SU-DHL-6 (cell line): ENCODE measurements around the gene CPB1.

Experiments
- EZH2phosphoT487 ChIP-seq: fragments of 200-600 bp; sonication (generic), shearing (Covaris generic); conservative IDR thresholded peaks from 2 replicates; pipeline ENCODE4 v1.6.1; 2018; ENCODE audit warnings: mild to moderate bottlenecking, antibody characterized with exemption, low read length, moderate library complexity, mixed read lengths
- TF ChIP-seq, protein P1 (sequence below): fragments of 200-600 bp; sonication (generic); IDR thresholded peaks from one replicate; pipeline ENCODE4 v1.5.1; 2017; ENCODE audit warnings: antibody characterized with exemption, mild to moderate bottlenecking, low read length, moderate library complexity; ENCODE audit not compliant: insufficient read depth, poor library complexity, severe bottlenecking

- TF ChIP-seq, protein P1, sequence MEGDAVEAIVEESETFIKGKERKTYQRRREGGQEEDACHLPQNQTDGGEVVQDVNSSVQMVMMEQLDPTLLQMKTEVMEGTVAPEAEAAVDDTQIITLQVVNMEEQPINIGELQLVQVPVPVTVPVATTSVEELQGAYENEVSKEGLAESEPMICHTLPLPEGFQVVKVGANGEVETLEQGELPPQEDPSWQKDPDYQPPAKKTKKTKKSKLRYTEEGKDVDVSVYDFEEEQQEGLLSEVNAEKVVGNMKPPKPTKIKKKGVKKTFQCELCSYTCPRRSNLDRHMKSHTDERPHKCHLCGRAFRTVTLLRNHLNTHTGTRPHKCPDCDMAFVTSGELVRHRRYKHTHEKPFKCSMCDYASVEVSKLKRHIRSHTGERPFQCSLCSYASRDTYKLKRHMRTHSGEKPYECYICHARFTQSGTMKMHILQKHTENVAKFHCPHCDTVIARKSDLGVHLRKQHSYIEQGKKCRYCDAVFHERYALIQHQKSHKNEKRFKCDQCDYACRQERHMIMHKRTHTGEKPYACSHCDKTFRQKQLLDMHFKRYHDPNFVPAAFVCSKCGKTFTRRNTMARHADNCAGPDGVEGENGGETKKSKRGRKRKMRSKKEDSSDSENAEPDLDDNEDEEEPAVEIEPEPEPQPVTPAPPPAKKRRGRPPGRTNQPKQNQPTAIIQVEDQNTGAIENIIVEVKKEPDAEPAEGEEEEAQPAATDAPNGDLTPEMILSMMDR, result no peak
- TF ChIP-seq EZH2phosphoT487, result no peak
Observed at GRCh38 chr3:148796799-148797198, 30.8 kb upstream of the CPB1 start.
